AML-193 (cell line): ENCODE data around the gene TOR3A.
"Not testable (repeated sequence)": the region's sequence is repeated elsewhere in the genome, so short reads cannot be mapped to it uniquely, and the experiment has no call there.

ENCODE experiments used
- DNase-seq, 2 experiments: peaks; one replicate each; lab custom pipeline; 2025; lab: John Stamatoyannopoulos, UW

Gene TOR3A

GRCh38 chr1:179081687-179082332, at the start of gene TOR3A:
Gene TOR3A, plus strand, starts transcription at chr1:179082070. Its CDS starts 59 bp downstream, at chr1:179082129.
- peak; percentile 82 to 89 for DNase-seq

DNA sequence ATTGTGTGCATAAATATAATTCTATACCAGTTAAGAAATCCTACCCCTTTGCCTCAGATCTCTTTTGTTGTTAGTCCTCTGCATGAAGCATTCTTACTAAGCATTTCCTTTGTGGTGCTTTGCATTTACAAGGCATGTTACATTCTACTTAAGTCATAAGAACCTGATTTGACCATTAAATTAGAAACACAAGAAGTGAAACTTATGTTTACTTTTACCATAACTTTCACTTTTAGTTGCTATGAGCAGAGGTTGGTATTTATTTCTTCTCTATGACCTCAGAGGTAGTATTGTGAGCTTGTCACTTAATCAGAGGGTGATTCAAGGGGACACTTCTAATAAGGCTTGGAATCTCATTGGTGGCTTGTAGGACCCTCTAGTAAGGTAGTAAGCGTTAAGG, 47.1 kb upstream of the TOR3A start:
- DNase-seq = no peak

DNA sequence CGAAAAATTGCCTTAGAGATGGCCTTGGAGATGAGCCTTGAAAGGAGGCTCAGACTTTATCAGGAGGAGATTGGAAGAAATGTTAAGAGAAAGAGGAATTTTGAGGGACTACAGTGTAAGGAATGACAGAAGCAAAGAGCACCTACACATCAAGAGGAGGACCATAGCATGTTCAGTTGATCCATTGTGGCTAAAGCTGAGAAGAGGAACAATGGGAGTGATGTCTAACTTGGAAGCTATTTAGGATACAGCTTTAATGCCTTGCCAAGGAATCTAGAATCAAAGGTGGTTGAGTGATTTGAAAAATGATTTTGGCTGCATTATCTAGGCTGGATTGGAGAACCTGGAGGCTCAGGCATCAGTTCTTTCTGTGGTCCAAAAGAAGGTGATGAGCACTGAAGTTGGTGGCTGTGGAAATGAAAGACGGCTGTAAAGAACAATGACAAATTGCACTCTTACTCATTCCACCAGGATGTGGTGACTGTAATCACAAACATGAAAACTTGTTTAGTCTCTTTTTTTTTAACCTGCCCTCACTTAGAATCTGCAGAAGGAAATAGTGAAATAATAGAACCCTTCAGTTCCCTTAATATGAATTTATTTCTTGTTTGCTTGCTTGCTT, 44.9 kb upstream of the TOR3A start:
- no peak for DNase-seq

DNA sequence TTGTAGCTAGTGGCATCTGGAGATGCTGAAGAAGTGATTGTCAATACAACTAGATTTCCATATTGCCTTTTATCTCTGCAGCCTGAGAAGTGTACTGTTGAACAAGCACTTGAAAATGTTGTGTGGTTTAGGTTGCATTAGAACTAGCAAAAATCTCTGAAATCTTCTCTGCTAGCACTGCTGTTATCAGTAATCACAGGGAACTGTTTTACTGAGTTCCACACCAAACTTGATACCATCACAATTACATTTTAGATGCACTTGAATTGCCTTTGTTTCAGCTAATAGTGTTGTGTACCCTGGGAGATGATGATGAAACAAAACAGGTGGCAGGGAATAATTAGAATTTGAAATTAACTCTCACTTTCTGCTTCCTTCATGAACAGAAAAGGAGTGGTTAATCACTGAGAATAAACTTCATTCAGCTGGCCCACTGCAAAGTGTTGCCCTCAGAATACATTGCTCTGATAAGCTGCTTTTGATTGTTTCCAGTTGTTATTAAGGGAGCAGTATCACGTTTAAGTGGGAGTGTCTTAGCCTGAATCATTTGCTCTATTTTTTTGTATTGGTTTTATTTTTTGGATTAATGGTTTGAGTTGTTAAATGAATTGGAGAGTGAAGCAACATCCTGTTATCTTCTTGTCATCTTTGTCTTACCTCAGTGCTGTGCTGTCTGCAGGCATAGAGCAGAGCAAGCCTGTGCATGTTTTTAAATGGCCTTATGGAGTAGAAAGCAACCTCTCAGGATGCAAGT, 43.2 kb upstream of the TOR3A start:
- no peak for DNase-seq

DNA sequence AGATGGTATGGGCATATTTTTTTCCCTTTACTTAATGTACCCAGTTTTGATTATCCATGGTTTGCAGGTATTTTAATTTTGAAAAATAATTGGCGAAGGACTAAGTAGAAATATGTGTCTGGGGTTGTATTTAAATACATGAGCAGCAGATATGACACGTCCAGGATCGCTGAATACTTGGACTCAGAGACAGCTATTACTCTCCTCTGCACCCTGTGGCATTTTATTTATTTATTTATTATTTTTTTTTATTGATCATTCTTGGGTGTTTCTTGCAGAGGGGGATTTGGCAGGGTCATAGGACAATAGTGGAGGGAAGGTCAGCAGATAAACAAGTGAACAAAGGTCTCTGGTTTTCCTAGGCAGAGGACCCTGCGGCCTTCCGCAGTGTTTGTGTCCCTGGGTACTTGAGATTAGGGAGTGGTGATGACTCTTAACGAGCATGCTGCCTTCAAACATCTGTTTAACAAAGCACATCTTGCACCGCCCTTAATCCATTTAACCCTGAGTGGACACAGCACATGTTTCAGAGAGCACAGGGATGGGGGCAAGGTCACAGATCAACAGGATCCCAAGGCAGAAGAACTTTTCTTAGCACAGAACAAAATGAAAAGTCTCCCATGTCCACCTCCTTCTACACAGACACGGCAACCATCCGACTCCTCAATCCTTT, 42.2 kb upstream of the TOR3A start:
- not testable (repeated sequence) for DNase-seq

- not testable (repeated sequence) for DNase-seq
Measured at GRCh38 chr1:179040175-179040551, 41.7 kb upstream of the TOR3A start.

GRCh38 chr1:179042087-179042486, 39.8 kb upstream of the TOR3A start:
- DNase-seq = no peak

GRCh38 chr1:179042700-179043099, 39.2 kb upstream of the TOR3A start:
- no peak for DNase-seq

GRCh38 chr1:179043266-179043665, 38.6 kb upstream of the TOR3A start:
- DNase-seq = no peak

DNA sequence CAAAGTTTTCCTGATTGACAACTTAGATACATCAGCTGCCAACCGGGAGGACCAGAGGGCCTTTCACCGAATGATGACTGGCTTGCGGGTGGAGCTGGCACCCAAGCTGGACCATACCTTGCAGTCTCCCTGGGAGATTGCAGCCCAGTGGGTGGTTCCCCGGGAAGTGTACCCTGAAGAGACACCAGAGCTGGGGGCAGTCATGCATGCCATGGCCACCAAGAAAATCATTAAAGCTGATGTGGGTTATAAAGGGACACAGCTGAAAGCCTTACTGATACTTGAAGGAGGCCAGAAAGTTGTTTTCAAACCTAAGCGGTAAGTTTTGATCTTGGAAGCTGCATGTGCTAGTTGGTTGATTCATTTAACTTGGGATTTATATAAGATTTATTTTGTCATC, 38.0 kb upstream of the TOR3A start:
- DNase-seq = no peak

DNA sequence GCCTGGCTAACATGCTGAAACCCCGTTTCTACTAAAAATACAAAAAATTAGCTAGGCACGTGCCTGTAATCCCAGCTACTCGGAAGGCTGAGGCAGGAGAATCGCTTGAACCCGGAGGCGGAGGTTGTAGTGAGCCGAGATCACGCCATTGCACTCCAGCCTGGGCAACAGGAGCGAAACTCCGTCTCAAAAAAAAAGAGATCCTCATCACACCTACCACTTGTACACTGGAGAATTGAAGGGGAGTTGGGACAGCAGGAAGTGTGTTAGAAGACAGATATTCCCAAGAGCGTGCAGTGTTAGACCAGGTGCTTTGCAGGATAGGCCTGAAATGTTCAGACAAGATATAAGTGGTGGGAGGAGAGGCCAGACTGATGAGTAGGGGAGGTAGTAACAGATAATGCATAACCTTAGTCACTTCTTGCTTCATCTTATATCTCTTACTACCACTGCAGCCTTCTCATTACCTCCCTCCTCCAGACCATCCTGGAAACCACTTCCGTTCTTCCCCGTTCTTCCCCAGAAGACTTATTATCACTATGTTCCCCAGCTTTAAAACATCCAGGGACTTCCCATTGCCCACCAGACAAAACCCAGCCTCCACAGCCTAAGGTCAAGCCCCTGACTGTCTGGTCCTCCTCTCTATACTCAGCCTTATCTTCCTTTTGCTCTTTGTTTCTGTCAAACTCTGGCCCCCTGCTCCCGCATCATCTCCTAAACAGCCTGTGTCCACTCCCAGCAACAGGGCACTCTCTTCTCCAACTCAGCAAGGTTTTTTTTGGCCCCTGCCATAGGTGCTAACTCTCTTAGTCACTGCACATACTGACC, 34.8 kb upstream of the TOR3A start:
- DNase-seq = no peak

- no peak for DNase-seq
Measured at GRCh38 chr1:179047636-179047997, 34.3 kb upstream of the TOR3A start.

DNA sequence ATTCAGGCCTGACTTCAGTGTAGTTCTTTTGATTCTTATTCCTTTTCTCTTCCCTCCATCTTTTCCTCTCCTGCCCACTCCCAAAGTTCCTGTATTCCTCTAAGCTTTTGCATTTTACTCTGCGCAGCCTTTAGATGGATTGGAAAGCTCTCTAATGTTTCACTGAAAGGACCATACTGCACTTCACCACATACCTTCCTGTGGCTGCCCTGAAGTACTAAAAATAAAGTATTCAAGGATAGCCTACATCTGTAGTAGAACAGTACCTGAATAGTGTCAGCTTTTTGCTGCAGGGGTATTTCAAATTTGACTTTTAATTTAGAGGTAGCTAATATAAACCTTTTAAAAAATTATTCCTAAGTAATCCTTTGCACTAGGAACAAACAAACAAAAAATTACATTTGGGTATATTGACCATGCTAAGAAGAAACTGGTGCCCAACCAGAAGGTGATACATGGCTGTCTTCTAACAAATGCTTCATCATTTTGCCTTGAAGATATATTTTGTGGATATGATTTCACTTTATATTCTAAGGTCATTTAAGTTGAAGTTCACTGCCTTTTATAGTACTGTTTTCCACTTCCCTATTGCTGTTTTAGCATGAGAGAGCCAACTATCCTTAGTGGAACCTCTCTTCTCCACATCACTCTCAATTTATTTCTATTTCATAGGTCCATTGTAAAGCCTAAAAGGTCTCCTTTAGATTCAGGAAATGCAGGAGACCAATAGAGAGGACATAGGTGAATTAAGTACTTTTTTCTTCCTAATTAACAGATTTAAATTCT, 33.3 kb upstream of the TOR3A start:
- no peak for DNase-seq

DNA sequence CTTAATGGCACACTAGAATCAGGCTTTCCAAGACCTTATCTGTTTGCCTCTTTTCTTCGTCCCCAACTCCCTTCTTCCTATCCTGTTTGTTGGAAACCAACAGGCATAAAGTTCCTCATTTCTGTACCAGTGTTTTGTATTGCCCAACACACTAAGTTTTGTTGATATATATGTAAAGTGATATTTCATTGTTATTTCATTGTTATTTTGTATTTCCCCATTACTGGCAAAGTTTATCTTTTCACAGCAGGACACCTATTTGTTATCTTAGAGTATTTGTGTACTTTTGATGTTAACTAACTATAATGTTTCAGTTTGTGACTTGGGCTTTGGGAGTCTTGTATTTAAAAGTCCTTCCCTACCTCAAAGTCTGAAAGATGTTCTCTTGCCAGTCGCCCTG, 29.1 kb upstream of the TOR3A start:
- peak; percentile 22 to 31 for DNase-seq

DNA sequence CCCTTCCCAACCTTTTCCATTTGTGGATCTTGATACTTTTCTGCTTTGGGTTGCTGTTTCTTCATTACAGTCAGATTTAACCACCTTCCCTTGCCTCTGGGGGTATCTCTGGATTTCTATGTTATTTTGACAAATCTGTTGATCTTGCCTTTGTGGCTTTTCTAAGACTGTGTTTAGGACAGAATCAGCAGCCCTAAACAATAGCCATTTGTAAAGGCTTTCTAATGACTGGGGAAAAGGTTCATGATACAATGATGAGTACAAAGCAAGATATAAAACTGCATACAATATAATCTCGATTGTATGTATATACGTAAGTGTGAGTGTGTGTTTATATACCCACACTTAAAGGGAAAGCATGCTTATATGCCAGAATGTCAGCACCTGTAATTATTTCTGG, 28.4 kb upstream of the TOR3A start:
- DNase-seq = no peak

DNA sequence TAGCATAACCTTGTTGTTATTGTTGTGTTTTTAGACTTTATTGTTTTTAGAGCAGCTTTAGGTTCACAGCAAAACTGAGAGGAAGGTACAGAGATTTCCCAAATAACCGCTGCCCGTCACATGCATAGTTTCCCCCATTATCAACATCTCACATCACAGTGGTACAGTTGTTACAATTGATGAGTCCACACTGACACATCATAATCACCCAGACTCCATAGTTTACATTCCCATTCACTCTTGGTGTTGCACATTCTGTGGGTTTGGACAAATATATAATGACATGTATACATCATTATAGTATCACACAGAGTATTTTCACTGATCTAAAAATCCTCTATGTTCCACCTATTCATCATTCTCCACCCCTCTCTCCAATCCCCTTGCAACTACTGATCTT, 25.9 kb upstream of the TOR3A start:
- no peak for DNase-seq

- DNase-seq = peak in 1 of 2 experiments; percentile 13
Measured at GRCh38 chr1:179058487-179059483, 23.1 kb upstream of the TOR3A start.

GRCh38 chr1:179061360-179062282, 20.2 kb upstream of the TOR3A start:
- no peak for DNase-seq

DNA sequence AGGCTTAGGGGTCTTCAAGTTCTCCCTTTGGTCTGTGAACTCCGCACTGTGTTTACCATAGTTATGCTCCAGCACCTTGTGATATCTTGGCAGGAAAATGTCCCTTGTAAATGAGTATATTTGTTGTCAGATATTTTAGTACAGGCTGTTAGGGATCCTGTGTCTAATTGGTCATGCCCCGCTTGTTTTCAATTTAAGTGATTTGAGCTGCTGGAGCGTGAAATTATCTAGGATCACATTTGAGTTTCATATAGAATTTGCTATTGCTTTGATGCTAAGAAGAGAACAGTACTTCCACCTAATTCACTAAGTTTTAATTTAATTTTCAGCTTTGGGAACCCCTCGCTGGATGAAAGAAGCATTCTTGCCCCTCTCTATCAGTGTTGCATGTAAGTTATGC, 15.4 kb upstream of the TOR3A start:
- DNase-seq = no peak
